Midbrain (tissue), 1 donor: ENCODE results near the gene APH1B.
"Not testable (repeated sequence)": the region's sequence is repeated elsewhere in the genome, so short reads cannot be mapped to it uniquely, and the experiment has no call there.

Experiments
- DNase-seq: peaks from one replicate; lab custom pipeline; 2025; lab: John Stamatoyannopoulos, UW

Gene APH1B

GRCh38 chr15:63277038-63277892, at the start of gene APH1B:
Gene APH1B (plus strand): TSS chr15:63277605. CDS start chr15:63277624, 19 bp downstream.
- peak; percentile 80 for DNase-seq

- no peak for DNase-seq
Measured at GRCh38 chr15:63227689-63228088, 49.7 kb upstream of the APH1B start.

- no peak for DNase-seq
Measured at GRCh38 chr15:63231206-63231605, 46.2 kb upstream of the APH1B start.

GRCh38 chr15:63231706-63232105, 45.7 kb upstream of the APH1B start:
- no peak for DNase-seq

GRCh38 chr15:63232405-63232804, 45.0 kb upstream of the APH1B start:
- no peak for DNase-seq

GRCh38 chr15:63232943-63233342, 44.5 kb upstream of the APH1B start:
- DNase-seq = no peak

- DNase-seq = no peak
Measured at GRCh38 chr15:63233667-63234423, 43.6 kb upstream of the APH1B start.

GRCh38 chr15:63234451-63234870, 42.9 kb upstream of the APH1B start:
- DNase-seq = peak; percentile 29

GRCh38 chr15:63236272-63236671, 41.1 kb upstream of the APH1B start:
- DNase-seq = no peak

- not testable (repeated sequence) for DNase-seq
Measured at GRCh38 chr15:63237086-63237485, 40.3 kb upstream of the APH1B start.

GRCh38 chr15:63238171-63238570, 39.2 kb upstream of the APH1B start:
- DNase-seq = no peak

- DNase-seq = no peak
Measured at GRCh38 chr15:63238796-63239195, 38.6 kb upstream of the APH1B start.

- DNase-seq = no peak
Measured at GRCh38 chr15:63240109-63240508, 37.3 kb upstream of the APH1B start.

- DNase-seq = no peak
Measured at GRCh38 chr15:63241316-63241715, 36.1 kb upstream of the APH1B start.

GRCh38 chr15:63243101-63243500, 34.3 kb upstream of the APH1B start:
- no peak for DNase-seq

- no peak for DNase-seq
Measured at GRCh38 chr15:63243776-63244175, 33.6 kb upstream of the APH1B start.

- no peak for DNase-seq
Measured at GRCh38 chr15:63244399-63244798, 33.0 kb upstream of the APH1B start.

GRCh38 chr15:63244976-63245645, 32.3 kb upstream of the APH1B start:
- no peak for DNase-seq

GRCh38 chr15:63246691-63247469, 30.5 kb upstream of the APH1B start:
- no peak for DNase-seq

GRCh38 chr15:63250312-63250965, 27.0 kb upstream of the APH1B start:
- DNase-seq = no peak

- no peak for DNase-seq
Measured at GRCh38 chr15:63251701-63252100, 25.7 kb upstream of the APH1B start.
